ENCODE results near the gene TPH2.

The TPH2 gene

GRCh38 chr12:71938728-71939385, at the start of gene TPH2:
TSS of gene TPH2 (plus strand) at chr12:71938845. CDS start at chr12:71938987, 142 bp downstream.
- DNase-seq: peak; percentile 64

DNA sequence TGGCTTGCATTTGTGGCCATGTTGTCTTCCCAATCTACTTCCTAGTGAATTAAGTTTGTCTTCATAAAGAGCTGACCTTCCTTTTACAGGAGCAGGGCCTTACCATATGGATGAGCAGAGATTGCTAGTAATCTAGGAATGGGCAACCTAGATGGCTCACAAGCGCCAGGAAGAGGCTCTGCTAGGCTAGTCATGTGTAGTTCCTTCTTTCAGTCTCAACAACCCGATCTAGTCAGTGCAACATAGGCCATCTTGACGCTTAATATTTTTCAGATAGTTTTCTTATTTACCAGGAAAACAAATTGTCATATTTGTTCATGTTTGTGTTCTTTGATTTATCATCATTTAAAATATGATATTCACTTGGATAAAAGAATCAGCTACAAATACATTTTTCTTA, 48.2 kb upstream of the TPH2 start:
- no peak for DNase-seq

DNA sequence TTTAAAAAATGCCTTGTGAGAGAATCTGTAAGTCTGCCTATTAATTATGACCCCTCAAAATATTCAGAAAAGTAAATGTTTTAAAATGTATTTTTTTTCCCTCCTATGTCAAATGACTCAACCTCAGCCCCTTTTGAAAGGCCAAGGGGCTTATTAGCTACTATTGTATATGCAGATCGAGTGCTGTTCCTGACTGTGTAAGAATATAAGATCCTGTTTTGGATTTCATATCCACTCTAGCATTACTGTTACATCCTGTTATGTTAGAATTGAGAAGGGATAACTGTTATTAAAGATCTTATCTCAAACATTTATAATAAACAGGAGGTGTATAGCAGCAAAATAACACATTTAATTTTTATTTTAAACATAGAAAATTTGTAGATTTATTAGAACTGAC, 46.6 kb upstream of the TPH2 start:
- DNase-seq: no peak

- no peak for DNase-seq
Measured at GRCh38 chr12:71896205-71896882, 42.3 kb upstream of the TPH2 start.

DNA sequence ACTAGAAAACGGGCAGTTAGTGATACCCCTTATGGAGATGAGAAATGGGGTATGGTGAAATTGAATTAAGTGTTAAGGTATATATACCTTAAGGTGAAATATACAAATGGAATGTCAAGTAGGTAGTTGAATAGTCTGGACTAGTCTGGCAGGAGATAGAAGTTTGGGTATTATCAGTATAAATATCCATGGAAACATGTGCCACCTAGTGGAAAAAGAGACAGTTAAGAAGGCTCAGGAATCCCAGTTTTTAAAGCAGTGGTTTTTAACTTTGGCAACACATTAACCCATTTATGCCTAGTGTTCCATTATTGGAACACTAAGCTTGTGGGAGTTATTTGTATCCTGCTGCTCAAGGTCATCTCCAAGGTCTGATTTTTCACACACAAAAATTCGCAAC, 38.6 kb upstream of the TPH2 start:
- DNase-seq: peak; percentile 11

GRCh38 chr12:71904629-71905028, 34.0 kb upstream of the TPH2 start:
- DNase-seq: no peak

- no peak for DNase-seq
Measured at GRCh38 chr12:71935594-71935993, 3.1 kb upstream of the TPH2 start.

DNA sequence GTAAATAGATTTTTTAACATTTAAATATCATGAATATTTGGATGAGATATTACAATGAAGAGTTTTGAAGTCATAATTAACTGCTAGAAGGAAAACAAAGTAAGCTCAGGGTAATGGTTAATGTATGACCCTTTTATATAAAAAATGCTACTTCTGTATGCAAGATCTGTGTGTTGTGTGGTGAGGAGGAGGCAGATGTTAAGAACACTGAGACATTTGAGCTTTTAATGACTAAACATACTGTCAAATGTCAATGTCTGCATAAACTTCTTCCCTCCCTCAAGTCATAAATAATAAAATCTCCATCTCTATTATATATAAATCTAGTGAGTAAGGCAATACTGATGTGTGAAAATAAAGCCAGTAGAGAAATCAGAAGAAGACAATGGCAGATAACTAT, 1.4 kb downstream of the TPH2 start:
- DNase-seq: no peak

DNA sequence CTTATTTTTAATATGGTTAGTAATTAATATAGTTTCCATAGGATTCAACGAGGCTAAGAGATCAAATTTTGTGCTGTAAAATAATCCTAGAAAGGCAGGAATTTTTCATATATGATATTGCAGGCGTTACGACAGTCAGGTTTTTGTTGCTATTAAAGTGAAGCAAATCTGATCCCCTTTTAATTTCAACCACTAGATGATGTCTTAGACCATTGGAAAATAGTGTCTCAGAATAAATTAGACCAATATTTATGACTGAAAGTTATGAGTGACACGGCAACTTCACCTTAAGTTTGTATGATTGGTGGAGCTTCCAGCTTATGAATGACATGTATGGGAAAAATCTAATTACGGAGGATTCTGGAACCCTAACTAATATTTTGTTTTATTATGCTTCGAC, 2.5 kb downstream of the TPH2 start:
- no peak for DNase-seq

DNA sequence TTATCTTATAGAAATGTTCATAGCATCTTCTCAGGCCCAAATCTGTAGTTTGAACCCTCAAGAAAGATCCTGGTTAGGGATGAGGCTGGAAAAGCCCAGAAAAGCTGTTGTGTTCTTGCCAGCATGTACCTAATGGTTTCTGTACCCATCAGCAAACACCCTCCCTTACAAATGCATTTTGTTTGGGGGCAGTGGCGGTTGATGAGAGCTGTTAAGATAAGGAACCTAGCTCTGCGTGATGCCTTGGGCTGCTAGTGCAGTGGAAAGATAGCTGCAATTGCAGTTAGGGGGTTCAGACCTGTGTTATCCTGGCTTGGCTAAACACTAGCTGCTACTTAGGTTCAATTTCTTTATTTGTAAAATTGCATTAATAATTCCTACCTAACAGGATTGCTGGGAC, 3.6 kb downstream of the TPH2 start:
- no peak for DNase-seq

DNA sequence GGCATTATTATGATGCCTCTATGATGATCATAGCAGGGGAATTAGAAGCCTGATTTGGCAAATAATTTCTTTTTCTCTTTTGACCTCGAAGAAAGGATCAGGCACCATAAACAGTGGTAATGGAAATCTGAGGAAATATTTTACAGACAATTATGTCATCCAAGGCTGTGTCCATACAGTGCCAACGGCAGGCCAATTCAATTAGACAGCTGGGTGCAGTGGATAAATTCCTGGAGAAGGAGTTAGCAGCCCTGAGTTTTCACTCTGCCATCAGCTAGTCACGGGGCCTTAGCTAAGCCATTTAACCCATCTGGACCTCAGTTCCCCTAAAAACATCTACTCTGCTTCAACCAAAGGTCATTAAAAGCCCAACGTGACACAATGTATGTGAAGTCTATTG, 4.1 kb downstream of the TPH2 start:
- no peak for DNase-seq

DNA sequence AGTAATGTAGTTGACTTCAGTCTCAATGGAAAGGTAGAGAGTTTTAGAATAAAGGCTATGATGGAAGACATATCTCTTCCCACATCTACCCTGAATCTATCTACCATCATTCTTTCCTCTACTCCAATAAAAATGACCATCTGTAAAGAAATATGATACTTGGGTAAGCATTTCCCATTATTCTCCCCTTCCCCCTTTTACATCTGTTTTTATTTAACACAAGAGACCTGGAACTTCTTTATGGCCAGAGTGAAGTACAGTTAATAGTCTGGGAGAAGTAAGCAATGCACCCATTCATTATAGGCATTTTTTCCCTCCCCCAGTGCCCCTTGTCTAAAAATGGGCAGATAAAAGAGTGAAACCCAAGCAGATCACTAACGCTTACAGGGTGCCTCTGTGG, 6.5 kb downstream of the TPH2 start:
- DNase-seq: no peak

GRCh38 chr12:71945883-71946282, 7.2 kb downstream of the TPH2 start:
- no peak for DNase-seq

- peak; percentile 48 for DNase-seq
Measured at GRCh38 chr12:71947645-71948105, 9.0 kb downstream of the TPH2 start.

DNA sequence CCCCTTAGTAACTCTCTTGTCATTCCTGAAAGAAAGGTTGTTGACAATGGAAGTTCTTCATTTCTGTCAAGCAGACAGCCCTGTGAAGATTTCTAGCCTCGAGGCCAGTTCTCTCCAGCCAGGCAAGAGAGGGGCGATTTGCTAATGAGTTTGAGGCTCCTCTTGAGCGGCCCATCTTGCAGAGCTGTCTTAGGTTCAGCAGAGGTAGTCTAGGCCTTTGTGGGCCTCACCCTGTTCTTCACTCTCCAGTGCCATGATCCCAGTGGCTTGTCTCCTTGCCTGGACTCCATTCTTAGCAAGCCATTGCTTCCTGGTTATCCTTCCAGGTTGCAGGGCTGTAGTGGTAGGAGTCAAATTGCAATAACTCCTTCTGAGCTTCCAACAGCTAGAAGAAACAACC, 9.7 kb downstream of the TPH2 start:
- DNase-seq: no peak

GRCh38 chr12:71949646-71950045, 11.0 kb downstream of the TPH2 start:
- no peak for DNase-seq

DNA sequence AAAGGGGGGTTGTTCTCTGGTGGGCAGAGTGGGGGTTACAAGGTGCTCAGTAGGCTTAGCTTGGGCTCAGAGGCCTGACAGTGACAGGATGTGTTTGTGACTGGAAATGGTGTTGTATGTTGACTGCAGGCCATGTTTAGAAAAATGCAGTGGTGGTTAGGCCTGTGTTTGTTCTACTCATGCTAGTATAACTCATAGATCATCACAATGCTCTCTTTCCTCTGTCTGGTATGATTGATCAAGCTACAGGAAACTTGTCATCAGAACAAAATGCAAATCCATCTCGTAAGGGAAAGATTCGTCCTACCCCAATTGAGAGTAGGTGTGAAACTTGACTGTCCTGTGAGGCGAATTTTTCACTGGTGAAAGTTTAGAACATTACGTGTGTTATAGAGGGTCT, 11.8 kb downstream of the TPH2 start:
- DNase-seq: no peak

- no peak for DNase-seq
Measured at GRCh38 chr12:71950819-71951218, 12.2 kb downstream of the TPH2 start.

DNA sequence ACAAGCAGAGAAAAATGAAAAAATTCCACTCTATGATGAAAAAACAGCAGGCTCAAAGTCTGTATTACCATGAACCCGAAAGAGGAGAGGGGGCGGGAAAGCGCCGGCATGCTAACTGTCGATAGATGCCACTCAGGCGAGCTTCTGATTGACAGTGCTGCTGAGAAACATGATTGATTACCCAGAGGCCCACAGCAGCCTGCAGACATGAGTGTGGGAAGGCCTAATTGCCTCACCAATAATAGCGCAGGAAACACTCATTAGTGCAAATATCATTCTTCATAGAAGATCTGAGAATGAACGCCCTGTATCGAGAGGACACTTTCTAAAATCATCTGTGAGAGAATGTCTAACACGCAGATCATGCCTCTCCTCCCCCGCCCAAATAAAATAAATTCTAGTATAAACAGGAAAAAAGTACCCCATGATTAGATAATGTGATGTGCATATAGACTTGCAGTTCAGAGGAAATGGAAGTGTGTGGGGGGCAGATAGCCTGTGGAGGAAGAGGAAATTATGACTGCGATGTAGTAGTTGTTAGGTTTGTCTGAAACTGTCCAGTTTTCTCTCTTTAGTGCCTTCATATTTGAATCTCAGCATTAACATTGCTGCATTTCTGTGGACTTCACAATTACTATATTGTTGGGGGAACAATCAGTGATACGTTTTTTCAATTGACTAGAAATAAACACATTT, 15.6 kb downstream of the TPH2 start:
- DNase-seq: no peak

DNA sequence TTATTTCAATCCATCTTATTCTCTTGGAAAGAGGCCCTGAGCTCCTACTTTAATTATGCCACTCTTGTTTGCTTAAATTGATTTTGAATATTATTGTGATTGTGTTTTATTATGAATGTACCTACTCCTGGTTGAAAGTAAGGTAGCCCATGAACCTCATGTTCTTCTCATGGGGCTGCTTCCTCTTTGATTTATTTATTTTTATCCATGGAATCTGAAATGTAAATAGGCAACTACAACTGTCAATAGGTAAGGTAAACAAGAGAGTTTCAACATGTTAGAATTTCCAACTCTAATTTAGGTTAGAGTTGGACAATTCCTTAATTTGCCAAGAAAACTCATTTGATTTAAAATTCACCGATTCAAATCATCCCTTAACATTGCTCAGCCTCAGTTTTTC, 16.2 kb downstream of the TPH2 start:
- no peak for DNase-seq

GRCh38 chr12:71955970-71956369, 17.3 kb downstream of the TPH2 start:
- peak; percentile 72 for DNase-seq

GRCh38 chr12:71958056-71958455, 19.4 kb downstream of the TPH2 start:
- peak; percentile 68 for DNase-seq

- DNase-seq: peak; percentile 18
Measured at GRCh38 chr12:71958457-71958856, 19.8 kb downstream of the TPH2 start.

- peak; percentile 50 for DNase-seq
Measured at GRCh38 chr12:71958993-71959578, 20.4 kb downstream of the TPH2 start.

Measured in EL (cell line).